ENCODE results near the gene NEB. TPM values are rescaled to one million over a fixed set of nuclear protein-coding genes. Genes with fewer than 3 reads are reported as not detected.
A peak's percentile ranks its signal among the peaks of the same experiment; 100 is the strongest.

NEB gene
- total and polyA plus RNA-seq, 2 donors (not counting 1 experiment from before 2014, with no cell fraction given): 3.6 to 4.6 TPM

GRCh38 chr2:151438506-151438905 lies 295.8 kb downstream of the NEB start:
- CTCF ChIA-PET: interaction anchor here (0.6 to 3.2 kb wide), 6 partner anchors 9 to 177 kb away, joined by 3 to 12 read pairs (median 3); partner anchors contain the start of gene RBM43
- H3K79me2 ChIP-seq (ENCODE audit: control insufficient read depth, insufficient read depth, low read length): no peaks in the 10 kb centered on the region
- no peak overlapping the region for H2AFZ ChIP-seq (ENCODE audit: insufficient read depth, low read depth, low read length, poor library complexity, severe bottlenecking)
- 100% methylated on average over 1 of the region's 4 CpGs for WGBS (ENCODE audit: insufficient coverage)
- no peak overlapping the region for H3K4me3 ChIP-seq (ENCODE audit: control extremely low read depth in 1 of 5, extremely low read depth in 1 of 5, insufficient read depth in 1 of 5, low read depth in 2 of 5, low read length in 4 of 5)
- no peak for TF ChIP-seq CTCF (IDR thresholded peaks at IDR 0.05)
- TF ChIP-seq EZH2 (IDR thresholded peaks at IDR 0.05; ENCODE audit: borderline replicate concordance, insufficient read depth, low read depth, low read length, poor library complexity, severe bottlenecking): no peak
- no peak overlapping the region for H3K27ac Mint-ChIP-seq
- no peak overlapping the region for H3K4me3 Mint-ChIP-seq
- H3K9me3 Mint-ChIP-seq (ENCODE audit: insufficient read depth): no peaks in the 10 kb centered on the region
- H3K4me2 ChIP-seq (replicated peaks; ENCODE audit: low read depth, low read length, poor library complexity, severe bottlenecking): no peak overlapping the region
- H4K20me1 ChIP-seq (ENCODE audit: control insufficient read depth, insufficient read depth, low read length, poor library complexity, severe bottlenecking): no peaks in the 10 kb centered on the region
- H3K9ac ChIP-seq (ENCODE audit: low read length): no peak overlapping the region
- POLR2A ChIA-PET: no interaction called here
- intact Hi-C loops (cut with micrococcal nuclease): loop anchor here (1.0 kb wide), 1 partner anchor 1841 kb away; no protein-coding TSS in a partner anchor
- no peak for ATAC-seq (ENCODE audit: low read depth)
- no peak overlapping the region for H3K27ac ChIP-seq (ENCODE audit: low read length in 2 of 2)
- DNase-seq: no peak
- no peaks in the 10 kb centered on the region for H3K4me1 Mint-ChIP-seq
- no peaks in the 10 kb centered on the region for H3K9me3 ChIP-seq (ENCODE audit: control extremely low read depth in 1 of 3, control insufficient read depth in 2 of 3, insufficient read depth in 1 of 3, low read length in 2 of 3)
- no peaks in the 10 kb centered on the region for H3K4me1 ChIP-seq (ENCODE audit: control insufficient read depth in 2 of 2, insufficient read depth in 2 of 2, low read length in 2 of 2)
- H3K36me3 ChIP-seq (replicated peaks in 1 of 2; ENCODE audit: control extremely low read depth in 1 of 2, control insufficient read depth in 1 of 2, extremely low read depth in 1 of 2, insufficient read depth in 2 of 2, low read length in 1 of 2): peaks cover 13 to 71% of the 10 kb centered on the region in 2 experiments
- no peaks in the 10 kb centered on the region for H3K27me3 ChIP-seq (replicated peaks in 1 of 4; ENCODE audit: control extremely low read depth in 1 of 4, control insufficient read depth in 3 of 4, insufficient read depth in 4 of 4, low read length in 3 of 4)
- H3K27me3 Mint-ChIP-seq: no peaks in the 10 kb centered on the region

GRCh38 chr2:151437630-151438029 lies 296.6 kb downstream of the NEB start:
- ChIA-PET CTCF (interaction anchor here (1.1 to 3.2 kb wide), 9 partner anchors 8 to 176 kb away, joined by 3 to 12 read pairs (median 5); partner anchors contain the start of gene RBM43), POLR2A (interaction anchor here (0.5 kb wide), 2 partner anchors 147 to 149 kb away, joined by 3 to 9 read pairs; no protein-coding TSS in a partner anchor)
- DNase-seq (peak; percentile 44), ATAC-seq (ENCODE audit: low read depth) (peak; percentile 28)
- Histone ChIP-seq H4K20me1 (ENCODE audit: control insufficient read depth, insufficient read depth, low read length, poor library complexity, severe bottlenecking) (no peaks in the 10 kb centered on the region), H3K27me3 (replicated peaks in 1 of 4; ENCODE audit: control extremely low read depth in 1 of 4, control insufficient read depth in 3 of 4, insufficient read depth in 4 of 4, low read length in 3 of 4) (no peaks in the 10 kb centered on the region), H3K9ac (ENCODE audit: low read length) (no peak overlapping the region), H3K36me3 (replicated peaks in 1 of 2; ENCODE audit: control extremely low read depth in 1 of 2, control insufficient read depth in 1 of 2, extremely low read depth in 1 of 2, insufficient read depth in 2 of 2, low read length in 1 of 2) (peaks cover 13 to 77% of the 10 kb centered on the region in 2 experiments), H3K4me1 (ENCODE audit: control insufficient read depth in 2 of 2, insufficient read depth in 2 of 2, low read length in 2 of 2) (no peaks in the 10 kb centered on the region), H2AFZ (ENCODE audit: insufficient read depth, low read depth, low read length, poor library complexity, severe bottlenecking) (no peak overlapping the region), H3K4me3 (ENCODE audit: control extremely low read depth in 1 of 5, extremely low read depth in 1 of 5, insufficient read depth in 1 of 5, low read depth in 2 of 5, low read length in 4 of 5) (no peak overlapping the region), H3K9me3 (ENCODE audit: control extremely low read depth in 1 of 3, control insufficient read depth in 2 of 3, insufficient read depth in 1 of 3, low read length in 2 of 3) (no peaks in the 10 kb centered on the region), H3K27ac (ENCODE audit: low read length in 2 of 2) (no peak overlapping the region), H3K79me2 (ENCODE audit: control insufficient read depth, insufficient read depth, low read length) (no peaks in the 10 kb centered on the region), H3K4me2 (replicated peaks; ENCODE audit: low read depth, low read length, poor library complexity, severe bottlenecking) (no peak overlapping the region)
- H3K9me3 Mint-ChIP-seq (ENCODE audit: insufficient read depth): no peaks in the 10 kb centered on the region
- WGBS (ENCODE audit: insufficient coverage): no CpG with 5 or more reads among the region's 3 CpGs
- H3K4me3 Mint-ChIP-seq: no peak overlapping the region
- H3K27ac Mint-ChIP-seq: peak overlapping the region; percentile 1
- H3K4me1 Mint-ChIP-seq: no peaks in the 10 kb centered on the region
- TF ChIP-seq CTCF (IDR thresholded peaks at IDR 0.05) (peak; percentile 86), EZH2 (IDR thresholded peaks at IDR 0.05; ENCODE audit: borderline replicate concordance, insufficient read depth, low read depth, low read length, poor library complexity, severe bottlenecking) (no peak)
- intact Hi-C loops (cut with micrococcal nuclease): loop anchor here (1.0 kb wide), 1 partner anchor 1840 kb away; no protein-coding TSS in a partner anchor
- no peaks in the 10 kb centered on the region for H3K27me3 Mint-ChIP-seq
